Measurements from ENCODE around the gene RBM44. TPM values are rescaled to one million over a fixed set of nuclear protein-coding genes. Genes with fewer than 3 reads are reported as not detected.

Gene RBM44
- total and polyA plus RNA-seq, 10 donors: 0.29 to 3.1 (median 1.5) TPM

- no peaks in the 10 kb centered on the region for H3K9me3 ChIP-seq
- 75 to 84% (median 80%) methylated on average over 9 of the region's 9 CpGs for WGBS, 5 donors
- H3K27me3 ChIP-seq (replicated peaks in 1 of 7): peaks cover 0 to 55% (median 5%) of the 10 kb centered on the region in 7 donors
- TF ChIP-seq POLR2A (IDR thresholded peaks at IDR 0.05): no peak
- no peak for TF ChIP-seq CTCF (IDR thresholded peaks at IDR 0.05 in 8 of 11, conservative IDR thresholded peaks at IDR 0.05 in 3 of 11)
- TF ChIP-seq POLR2AphosphoS5 (IDR thresholded peaks at IDR 0.05): no peak
- peaks cover 0 to 18% (median 7%) of the 10 kb centered on the region in 6 donors for H3K4me1 ChIP-seq
- H3K27ac ChIP-seq: no peak overlapping the region
- intact Hi-C loops (cut with DNase I; ENCODE audit: low total_unique reads): no loop called here
- DNase-seq: no peak
- no peak overlapping the region for H3K4me3 ChIP-seq
- no peaks in the 10 kb centered on the region for H3K36me3 ChIP-seq
Observed at GRCh38 chr2:237864940-237865622, 66.5 kb downstream of the RBM44 start.

GRCh38 chr2:237865623-237866041, 67.1 kb downstream of the RBM44 start:
- intact Hi-C loops (cut with DNase I; ENCODE audit: low total_unique reads): no loop called here
- Histone ChIP-seq H3K4me3 (no peak overlapping the region), H3K9me3 (no peaks in the 10 kb centered on the region), H3K36me3 (no peaks in the 10 kb centered on the region), H3K27me3 (replicated peaks in 1 of 7) (peaks cover 0 to 55% (median under 1%) of the 10 kb centered on the region in 7 donors), H3K4me1 (peaks cover 0 to 13% (median 1%) of the 10 kb centered on the region in 6 donors), H3K27ac (no peak overlapping the region)
- TF ChIP-seq POLR2A (IDR thresholded peaks at IDR 0.05): no peak
- no peak for TF ChIP-seq POLR2AphosphoS5 (IDR thresholded peaks at IDR 0.05)
- TF ChIP-seq CTCF (IDR thresholded peaks at IDR 0.05 in 8 of 11, conservative IDR thresholded peaks at IDR 0.05 in 3 of 11): no peak
- WGBS, 5 donors: 84 to 92% (median 89%) methylated on average over 7 of the region's 7 CpGs
- peak; percentile 62 for DNase-seq

- no peak overlapping the region for H3K4me3 ChIP-seq
Observed at GRCh38 chr2:237866101-237866621, 67.6 kb downstream of the RBM44 start.

More at GRCh38 chr2:237866101-237866621, 67.6 kb downstream of the RBM44 start:
- peaks cover 0 to 55% (median 0%) of the 10 kb centered on the region in 7 donors for H3K27me3 ChIP-seq (replicated peaks in 1 of 7)
- TF ChIP-seq POLR2A (IDR thresholded peaks at IDR 0.05) (no peak), POLR2AphosphoS5 (IDR thresholded peaks at IDR 0.05) (no peak), CTCF (IDR thresholded peaks at IDR 0.05 in 8 of 11, conservative IDR thresholded peaks at IDR 0.05 in 3 of 11) (no peak)
- H3K27ac ChIP-seq: no peak overlapping the region
- no peaks in the 10 kb centered on the region for H3K9me3 ChIP-seq
- no peaks in the 10 kb centered on the region for H3K36me3 ChIP-seq
- 69 to 83% (median 79%) methylated on average over 13 of the region's 13 CpGs for WGBS, 5 donors
- peak; percentile 41 for DNase-seq
- intact Hi-C loops (cut with DNase I; ENCODE audit: low total_unique reads): no loop called here
- H3K4me1 ChIP-seq: peaks cover 0 to 10% (median 0%) of the 10 kb centered on the region in 6 donors

All from spleen (tissue), 11 donors.